DND-41 (cell line): ENCODE results near the gene TBC1D8.

Source experiments
- ATAC-seq: fragments of 200-7000 bp; cut with Tn5 transposase; 3 replicates; pipeline ENCODE4 v1.9.1; 2021; ENCODE audit warnings: low read depth; ENCODE audit not compliant: insufficient read depth
- DNase-seq: peaks from one replicate; pipeline ENCODE4 v3.0.0-alpha.2; 2020
- H2AFZ ChIP-seq: 2 replicates; pipeline ENCODE4 v1.6.0; 2012; ENCODE audit warnings: low read depth, low read length
- H3K27ac ChIP-seq: 2 replicates; pipeline ENCODE4 v1.5.1; 2012; ENCODE audit warnings: low read length, inconsistent platforms
- H3K27me3 ChIP-seq: fragments of 200-600 bp; sonication (generic); 2 replicates; pipeline ENCODE4 v1.6.0; 2012; ENCODE audit warnings: low read length, mild to moderate bottlenecking, inconsistent platforms; ENCODE audit not compliant: insufficient read depth, poor library complexity
- H3K36me3 ChIP-seq: 2 replicates; pipeline ENCODE4 v1.5.1; 2012; ENCODE audit warnings: low read length, inconsistent platforms; ENCODE audit not compliant: insufficient read depth
- H3K4me1 ChIP-seq: 2 replicates; pipeline ENCODE4 v1.5.1; 2012; ENCODE audit warnings: mild to moderate bottlenecking, low read length; ENCODE audit not compliant: insufficient read depth
- H3K4me2 ChIP-seq: 2 replicates; pipeline ENCODE4 v1.6.0; 2012; ENCODE audit warnings: mild to moderate bottlenecking, moderate library complexity, low read length, inconsistent platforms; ENCODE audit not compliant: insufficient read depth
- H3K4me3 ChIP-seq, 2 experiments: fragments of 200-600 bp in 1 of 2; shearing (Covaris generic) in 1 of 2; 2 replicates each; pipeline ENCODE4 v1.5.1; 2012 to 2016; ENCODE audit warnings: inconsistent platforms in 2 of 2, low read length in 2 of 2, mild to moderate bottlenecking in 2 of 2, low read depth in 1 of 2, moderate library complexity in 1 of 2
- H3K79me2 ChIP-seq: 2 replicates; pipeline ENCODE4 v1.6.0; 2012; ENCODE audit warnings: low read length, inconsistent platforms; ENCODE audit not compliant: insufficient read depth
- H3K9ac ChIP-seq: 2 replicates; pipeline ENCODE4 v1.6.0; 2012; ENCODE audit warnings: low read depth, mild to moderate bottlenecking, inconsistent platforms, low read length, moderate library complexity
- H3K9me3 ChIP-seq: 2 replicates; pipeline ENCODE4 v1.5.1; 2012; ENCODE audit warnings: low read length, moderate library complexity, mild to moderate bottlenecking, inconsistent platforms; ENCODE audit not compliant: insufficient read depth, severe bottlenecking
- H4K20me1 ChIP-seq: 2 replicates; pipeline ENCODE4 v1.6.0; 2012; ENCODE audit warnings: low read length; ENCODE audit not compliant: insufficient read depth
- CTCF ChIP-seq: IDR thresholded peaks from 2 replicates; pipeline ENCODE4 v1.5.1; 2012; ENCODE audit warnings: borderline replicate concordance, low read length, moderate library complexity, mild to moderate bottlenecking; ENCODE audit not compliant: poor library complexity, severe bottlenecking; ENCODE audit errors: extremely low read depth
- EZH2 ChIP-seq: IDR thresholded peaks from 3 replicates; pipeline ENCODE4 v1.6.1; 2012; ENCODE audit warnings: borderline replicate concordance, low read depth, mild to moderate bottlenecking, moderate library complexity, low read length, inconsistent platforms; ENCODE audit not compliant: severe bottlenecking

Gene TBC1D8

GRCh38 chr2:101030866-101031554, 120.2 kb downstream of the TBC1D8 start:
- TF ChIP-seq CTCF (no peak), EZH2 (no peak)
- Histone ChIP-seq H3K27ac (no peak overlapping the region), H3K4me3 (no peak overlapping the region), H3K9ac (no peak overlapping the region), H2AFZ (no peak overlapping the region), H3K27me3 (no peaks in the 10 kb centered on the region), H3K79me2 (no peaks in the 10 kb centered on the region), H4K20me1 (no peaks in the 10 kb centered on the region; the same call in 1 of the 2 replicates), H3K4me2 (no peak overlapping the region), H3K4me1 (no peaks in the 10 kb centered on the region), H3K9me3 (no peaks in the 10 kb centered on the region), H3K36me3 (peaks cover 29% of the 10 kb centered on the region; the same call in 1 of the 2 replicates)
- DNase-seq (no peak), ATAC-seq (no peak)

GRCh38 chr2:101027852-101028251, 123.3 kb downstream of the TBC1D8 start:
- no peaks in the 10 kb centered on the region for H3K9me3 ChIP-seq
- ATAC-seq (no peak), DNase-seq (no peak)
- H3K27ac ChIP-seq = no peak overlapping the region
- no peaks in the 10 kb centered on the region for H3K27me3 ChIP-seq
- no peak overlapping the region for H3K4me2 ChIP-seq
- TF ChIP-seq CTCF (no peak), EZH2 (no peak)
- H3K79me2 ChIP-seq = no peaks in the 10 kb centered on the region
- H3K9ac ChIP-seq = no peak overlapping the region
- H4K20me1 ChIP-seq = no peaks in the 10 kb centered on the region
- H2AFZ ChIP-seq = no peak overlapping the region
- H3K4me1 ChIP-seq = no peaks in the 10 kb centered on the region
- H3K4me3 ChIP-seq = no peak overlapping the region
- H3K36me3 ChIP-seq = peaks cover 9% of the 10 kb centered on the region; the same call in 1 of the 2 replicates

GRCh38 chr2:101026923-101027469, 124.2 kb downstream of the TBC1D8 start:
- no peaks in the 10 kb centered on the region for H3K27me3 ChIP-seq
- no peak overlapping the region for H3K4me3 ChIP-seq
- H2AFZ ChIP-seq = no peak overlapping the region
- ATAC-seq (no peak), DNase-seq (no peak)
- H3K79me2 ChIP-seq = no peaks in the 10 kb centered on the region
- no peak overlapping the region for H3K4me2 ChIP-seq
- TF ChIP-seq CTCF (no peak), EZH2 (no peak)
- no peak overlapping the region for H3K27ac ChIP-seq
- no peaks in the 10 kb centered on the region for H3K9me3 ChIP-seq
- no peak overlapping the region for H3K9ac ChIP-seq
- no peaks in the 10 kb centered on the region for H3K4me1 ChIP-seq
- no peaks in the 10 kb centered on the region for H4K20me1 ChIP-seq
- H3K36me3 ChIP-seq = peaks cover 7% of the 10 kb centered on the region; the same call in 1 of the 2 replicates
